ENCODE measurements around the gene MDH1B.
A peak's percentile ranks its signal among the peaks of the same experiment; 100 is the strongest.
"Not testable (repeated sequence)": the region's sequence is repeated elsewhere in the genome, so short reads cannot be mapped to it uniquely, and the experiment has no call there.

Gene MDH1B

DNA sequence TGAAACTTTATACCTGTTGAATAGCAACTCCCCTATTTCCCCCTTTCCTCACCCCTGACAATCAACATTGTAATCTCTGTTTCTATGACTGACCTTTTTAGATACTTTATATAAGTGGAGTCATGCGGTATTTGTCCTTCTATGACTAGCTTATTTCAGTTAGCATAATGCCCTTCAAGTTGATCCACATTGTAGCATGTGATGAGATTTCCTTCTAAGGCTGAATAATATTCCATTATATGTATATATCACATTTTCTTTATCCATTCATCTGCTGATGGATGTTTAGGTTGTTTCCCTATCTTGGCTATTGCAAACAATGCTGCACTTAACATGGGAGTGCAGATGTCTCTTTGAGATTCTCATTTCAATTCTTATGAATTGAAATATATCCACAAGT, 9.7 kb upstream of the MDH1B start:
- no peak for DNase-seq (ENCODE audit: low read depth in 1 of 2, low spot score in 1 of 2)

DNA sequence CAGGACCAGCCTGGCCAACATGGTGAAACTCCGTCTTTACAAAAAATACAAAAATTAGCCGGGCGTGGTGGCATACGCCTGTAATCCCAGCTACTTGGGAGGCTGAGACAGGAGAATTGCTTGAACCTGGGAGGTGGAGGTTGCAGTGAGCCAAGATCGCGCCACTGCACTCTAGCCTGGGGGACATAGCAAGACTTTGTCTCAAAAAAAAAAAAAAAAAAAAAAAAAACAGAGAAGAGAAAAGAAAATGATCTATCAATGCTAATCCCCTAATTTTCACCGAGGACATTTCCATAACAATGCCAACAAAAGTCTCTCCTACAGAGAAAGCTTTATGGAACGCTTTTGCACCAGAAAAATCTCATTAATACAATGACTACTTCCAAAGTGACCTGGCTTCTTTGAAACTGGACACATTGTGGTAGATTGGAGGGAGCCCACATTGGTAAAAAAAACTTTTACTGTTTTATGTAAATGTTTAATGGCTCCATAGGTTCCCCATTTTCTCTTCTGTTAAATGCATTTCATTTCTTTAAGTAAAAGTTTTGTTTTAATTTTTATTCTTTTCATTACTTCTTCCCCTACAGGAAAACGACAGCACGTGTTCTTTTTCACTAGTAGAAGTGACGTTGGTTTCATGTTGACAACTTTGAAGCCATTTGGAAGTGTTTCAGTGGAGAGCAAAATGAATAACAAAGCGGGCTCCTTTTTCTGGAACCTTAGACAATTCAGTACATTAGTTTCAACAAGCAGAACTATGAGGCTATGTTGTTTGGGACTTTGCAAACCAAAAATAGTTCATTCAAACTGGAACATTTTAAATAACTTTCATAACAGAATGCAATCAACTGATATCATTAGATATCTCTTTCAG, 1.2 kb upstream of the MDH1B start:
- no peak for DNase-seq (ENCODE audit: low read depth in 1 of 2, low spot score in 1 of 2)

DNA sequence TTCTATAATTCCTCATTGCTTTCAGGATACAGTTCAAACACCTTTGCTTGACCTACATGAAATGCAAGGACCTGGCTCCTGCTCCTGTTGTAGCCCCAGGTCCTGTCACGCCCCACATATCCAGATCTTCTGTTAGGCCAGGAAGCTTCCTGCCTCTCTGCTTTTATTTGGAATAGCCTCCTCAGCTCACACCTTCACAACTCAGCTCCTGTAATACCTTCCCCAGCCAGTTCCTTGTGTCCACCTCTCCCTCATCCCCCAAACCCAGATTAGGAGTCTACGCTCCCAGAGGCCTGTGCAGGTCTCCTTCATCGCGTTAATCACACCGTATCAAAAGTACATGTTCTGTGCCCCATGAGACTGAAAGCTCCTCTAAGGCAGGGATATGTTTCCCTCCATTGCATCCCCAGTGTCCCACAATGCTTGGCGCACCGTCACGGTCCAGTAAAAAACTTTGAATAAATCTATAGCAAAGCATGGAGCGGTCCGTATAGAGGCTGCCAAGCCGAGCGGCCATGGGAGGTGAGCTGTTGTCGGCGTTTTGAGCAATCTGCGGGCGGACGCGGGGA, 371 bp downstream of the MDH1B start:
- DNase-seq (ENCODE audit: low read depth in 1 of 2, low spot score in 1 of 2): no peak

DNA sequence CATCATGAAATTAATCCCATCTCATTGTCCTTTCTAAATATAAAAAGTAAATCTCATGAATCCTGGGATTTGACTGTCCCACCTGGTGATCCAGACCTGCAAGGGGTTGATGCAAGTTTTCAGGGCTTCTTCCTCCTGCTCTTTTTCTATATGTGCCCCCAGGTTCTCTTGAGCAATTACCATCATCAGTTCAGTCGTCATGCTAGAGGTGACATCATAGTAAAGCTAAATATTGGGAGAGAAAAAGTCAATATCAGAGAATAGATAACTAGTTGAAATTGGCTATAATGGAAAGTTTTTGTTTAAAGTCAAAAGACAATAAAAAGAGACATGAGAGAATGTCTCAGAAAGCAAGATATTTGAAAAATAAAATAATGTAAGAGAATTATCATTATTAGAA, 8.3 kb downstream of the MDH1B start:
- DNase-seq (ENCODE audit: low read depth in 1 of 2, low spot score in 1 of 2): no peak

DNA sequence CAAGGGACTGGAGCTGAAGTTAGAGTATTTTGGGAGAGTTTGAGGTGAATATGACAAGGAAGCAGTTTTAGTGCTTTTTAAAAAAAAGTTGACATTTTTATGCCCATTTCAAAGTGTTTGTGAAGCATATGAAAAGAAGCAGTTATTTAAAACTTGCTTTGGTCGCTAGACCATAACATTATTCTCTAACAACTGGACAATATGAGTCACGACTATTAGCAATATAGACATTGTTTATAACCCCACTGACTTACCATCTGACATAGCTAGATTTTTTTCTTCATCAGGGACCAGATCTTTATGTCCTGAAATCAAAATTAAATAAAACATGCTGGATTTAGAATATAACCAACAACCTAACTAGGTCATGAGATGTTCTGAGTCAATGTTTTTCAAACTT, 24.3 kb downstream of the MDH1B start:
- no peak for DNase-seq (ENCODE audit: low read depth in 1 of 2, low spot score in 1 of 2)

DNA sequence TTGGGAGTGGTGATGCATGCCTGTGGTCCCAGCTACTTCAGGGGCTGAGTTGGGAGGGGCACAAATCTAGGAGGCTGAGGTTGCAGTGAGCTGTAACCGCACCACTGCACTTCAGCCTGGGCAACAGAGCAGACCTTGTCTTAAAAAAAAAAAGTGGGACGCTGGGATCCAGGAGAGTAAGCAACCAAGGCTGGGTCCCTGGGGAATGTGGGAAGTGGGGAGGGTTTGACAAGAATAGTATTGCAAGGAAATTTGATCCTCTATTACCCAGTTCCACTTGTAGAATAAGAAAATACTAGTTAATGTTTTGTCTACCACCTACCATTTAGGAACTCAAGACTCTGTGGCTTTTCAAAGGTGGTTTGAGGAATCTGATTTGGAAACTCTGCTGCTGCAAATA, 25.9 kb downstream of the MDH1B start:
- no peak for DNase-seq (ENCODE audit: low read depth in 1 of 2, low spot score in 1 of 2)

DNA sequence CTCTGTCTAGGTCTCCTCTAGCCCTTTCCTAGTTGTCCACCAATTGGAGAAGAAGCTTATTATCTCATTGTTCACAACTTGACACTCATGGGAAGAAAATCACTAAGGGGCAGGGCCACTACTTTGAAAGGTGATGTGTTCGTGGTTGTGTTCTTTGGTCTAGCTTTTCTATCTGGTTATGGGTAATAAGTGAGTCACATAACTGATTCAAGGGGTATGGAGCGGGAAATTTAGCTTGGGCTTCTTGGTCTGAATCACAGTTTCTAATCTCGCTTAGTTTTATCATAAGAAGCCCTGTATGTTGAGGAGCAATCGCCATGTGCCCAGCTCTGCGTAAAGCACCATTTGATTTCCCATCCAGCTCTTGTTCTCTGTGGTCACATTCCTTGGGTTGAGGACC, 28.2 kb downstream of the MDH1B start:
- peak in 1 of 2 donors; percentile 0 for DNase-seq (ENCODE audit: low read depth in 1 of 2, low spot score in 1 of 2)

DNA sequence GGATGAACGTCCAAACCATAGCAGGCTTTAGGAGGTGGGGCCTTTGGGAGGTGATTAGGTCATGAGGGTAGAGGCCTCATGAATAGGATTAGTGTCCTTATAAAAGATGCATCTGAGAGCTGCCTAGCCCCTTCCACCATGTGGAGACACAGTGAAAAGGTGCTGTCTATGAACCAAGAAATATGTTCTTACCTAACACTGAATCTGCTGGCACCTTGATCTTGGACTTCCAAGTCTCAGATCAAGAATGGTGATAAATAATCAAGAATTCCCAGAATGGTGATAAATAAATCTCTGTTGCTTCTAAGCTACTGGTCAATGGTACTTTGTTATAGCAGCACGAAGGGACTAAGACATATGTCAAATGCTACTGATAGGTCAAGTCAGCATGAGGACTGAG, 31.8 kb downstream of the MDH1B start:
- no peak for DNase-seq (ENCODE audit: low read depth in 1 of 2, low spot score in 1 of 2)

DNA sequence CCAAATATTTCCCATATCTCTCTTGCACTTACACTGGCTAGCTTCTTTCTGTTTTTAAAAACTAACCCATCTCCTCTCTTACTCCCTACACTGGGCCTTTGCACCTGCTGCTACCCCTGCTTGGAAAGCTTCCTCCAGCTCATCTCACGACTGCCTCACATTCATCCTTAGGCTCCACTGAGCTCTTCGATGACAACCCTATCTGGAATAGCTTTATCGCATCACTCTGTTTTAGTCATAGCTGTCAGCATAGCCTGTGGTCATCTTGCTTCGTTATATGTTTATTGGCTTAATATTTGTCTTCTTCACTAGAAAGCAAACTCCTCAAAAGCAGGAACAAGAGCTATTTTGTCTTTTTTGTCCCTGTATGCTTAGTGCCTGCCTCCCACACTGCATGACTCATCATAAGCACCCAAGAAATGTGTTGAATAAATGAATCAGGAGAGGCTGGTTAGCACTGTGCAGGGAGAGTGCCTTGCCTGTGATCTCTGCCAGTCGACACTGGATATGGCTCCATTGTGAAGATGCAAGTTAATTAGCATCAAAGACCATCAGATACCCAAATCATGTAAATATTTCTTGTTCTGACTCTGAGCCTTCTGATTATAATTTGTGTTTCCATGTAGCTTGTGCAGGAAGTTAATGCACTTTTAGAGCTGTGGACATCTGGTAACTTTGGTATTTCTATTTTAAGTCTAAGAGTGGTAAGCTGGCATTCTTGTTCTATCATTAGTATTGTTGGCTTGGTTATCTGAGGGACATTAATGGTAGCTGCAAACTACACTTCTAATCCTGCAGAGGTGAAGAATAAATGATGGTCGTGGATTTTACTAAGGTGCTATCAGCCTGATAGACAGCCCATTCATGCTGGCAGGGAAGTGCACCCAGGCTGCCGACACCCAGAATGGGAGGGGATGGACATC, 36.6 kb downstream of the MDH1B start:
- no peak for DNase-seq (ENCODE audit: low read depth in 1 of 2, low spot score in 1 of 2)

DNA sequence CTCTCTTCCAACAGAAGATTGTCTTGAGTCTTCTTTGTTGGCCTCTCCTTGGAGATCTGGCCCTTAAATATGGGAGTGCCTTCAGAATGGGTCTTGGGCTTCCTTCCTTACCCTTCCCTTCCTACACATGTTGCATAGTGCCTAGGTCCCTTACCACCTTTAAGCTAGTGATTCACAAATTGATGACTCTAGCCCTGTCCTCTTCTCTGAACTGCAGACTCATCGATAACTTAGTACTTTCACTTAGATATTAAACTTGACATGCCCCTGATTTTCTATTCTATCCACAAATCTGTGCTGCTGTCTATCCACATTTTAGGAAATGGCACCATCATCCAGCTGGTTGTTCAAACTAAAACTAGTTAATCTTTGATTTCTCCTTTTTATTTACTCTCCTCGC, 37.8 kb downstream of the MDH1B start:
- no peak for DNase-seq (ENCODE audit: low read depth in 1 of 2, low spot score in 1 of 2)

DNA sequence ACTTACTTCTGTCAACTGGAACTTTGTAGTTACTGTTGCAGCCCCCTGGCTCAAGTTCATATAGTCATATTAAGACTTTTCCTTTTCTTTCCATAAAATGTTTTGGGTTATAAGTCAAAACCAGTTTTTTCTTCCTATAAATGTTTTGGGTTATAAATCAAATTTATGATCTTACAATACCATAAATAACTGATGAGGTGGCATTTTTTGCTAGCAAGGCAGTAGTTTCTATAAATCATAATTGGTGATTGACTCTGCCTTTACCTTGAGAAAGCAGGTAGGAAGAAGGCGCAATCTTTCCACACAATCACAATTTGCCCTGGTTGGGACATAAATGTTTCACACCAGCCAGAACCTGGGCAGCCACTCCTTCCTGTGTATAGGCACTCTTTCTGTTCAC, 41.8 kb downstream of the MDH1B start:
- DNase-seq (ENCODE audit: low read depth in 1 of 2, low spot score in 1 of 2): no peak

DNA sequence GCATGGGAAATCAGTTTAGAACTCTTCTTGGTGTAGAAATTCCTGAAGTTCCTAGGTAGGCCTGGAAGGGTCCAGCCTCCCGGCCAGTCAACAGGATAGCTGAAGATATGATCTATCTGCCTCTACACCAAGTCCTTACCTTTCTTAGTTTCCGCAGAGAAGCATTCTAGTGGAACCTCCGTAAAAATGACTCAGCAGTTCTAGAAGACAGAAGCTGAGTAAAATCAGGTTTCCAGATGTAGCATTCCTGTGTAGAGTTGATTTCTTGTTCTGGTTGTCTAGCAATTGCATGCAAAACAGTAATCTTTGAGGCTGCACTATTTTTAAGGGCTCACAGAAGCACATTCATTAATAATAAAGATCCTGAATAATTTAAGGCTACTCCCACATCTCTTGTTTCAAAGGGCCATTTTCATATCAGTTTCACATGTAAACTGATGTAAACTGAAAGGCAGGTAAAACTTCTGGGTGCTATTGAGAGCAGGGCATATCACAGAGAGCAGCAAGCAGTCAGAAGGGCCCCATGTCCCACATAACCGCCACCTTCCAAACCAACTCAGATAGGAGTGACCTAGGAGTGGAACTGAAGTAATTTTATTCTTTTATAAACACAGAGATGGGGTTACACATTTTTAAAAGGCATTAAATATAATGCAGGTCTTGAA, 43.7 kb downstream of the MDH1B start:
- DNase-seq (ENCODE audit: low read depth in 1 of 2, low spot score in 1 of 2): no peak

DNA sequence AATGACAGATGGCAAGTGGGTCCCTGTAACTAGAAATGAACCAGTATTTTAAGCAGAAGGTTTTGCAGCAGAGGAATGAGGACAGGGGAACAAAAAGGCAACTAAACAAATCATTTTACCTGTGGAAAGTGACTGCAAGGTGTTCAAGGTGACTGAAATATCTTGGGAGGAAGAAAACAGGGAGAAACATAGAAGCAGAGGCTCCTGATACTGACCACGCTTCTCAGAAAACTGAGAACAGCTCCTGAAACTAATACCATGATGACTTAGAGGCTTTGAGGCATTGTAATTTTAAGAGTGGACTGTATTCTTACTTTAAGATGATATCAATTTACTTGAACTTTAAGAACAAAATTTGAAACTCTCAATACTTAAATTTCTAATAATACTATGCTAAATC, 46.8 kb downstream of the MDH1B start, which contains the start of gene DYTN:
TSS of gene DYTN (minus strand) at position 101 of the 400 bp plus-strand sequence. CDS start 117 bp downstream, outside the sequence.
- DNase-seq (ENCODE audit: low read depth in 1 of 2, low spot score in 1 of 2): no peak

DNA sequence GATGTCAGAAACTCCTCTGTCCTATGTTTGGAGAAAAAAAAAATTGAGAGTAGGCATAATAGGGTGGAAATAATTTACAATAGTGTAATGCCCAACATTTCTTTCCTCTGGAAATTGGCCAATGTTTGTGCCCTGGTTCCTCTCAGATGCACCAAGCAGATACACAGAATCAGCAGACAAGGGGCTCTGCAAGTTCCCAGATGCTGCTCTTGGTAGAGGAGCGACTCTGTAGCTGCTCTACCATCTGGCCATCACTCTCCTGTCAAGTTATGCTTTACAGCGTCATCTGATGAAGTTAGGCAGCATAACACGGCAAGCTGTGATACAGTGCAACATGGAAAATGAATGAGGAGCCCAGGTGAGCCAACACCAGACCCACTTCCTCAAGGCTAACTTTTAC, 48.5 kb downstream of the MDH1B start:
- no peak for DNase-seq (ENCODE audit: low read depth in 1 of 2, low spot score in 1 of 2)

DNA sequence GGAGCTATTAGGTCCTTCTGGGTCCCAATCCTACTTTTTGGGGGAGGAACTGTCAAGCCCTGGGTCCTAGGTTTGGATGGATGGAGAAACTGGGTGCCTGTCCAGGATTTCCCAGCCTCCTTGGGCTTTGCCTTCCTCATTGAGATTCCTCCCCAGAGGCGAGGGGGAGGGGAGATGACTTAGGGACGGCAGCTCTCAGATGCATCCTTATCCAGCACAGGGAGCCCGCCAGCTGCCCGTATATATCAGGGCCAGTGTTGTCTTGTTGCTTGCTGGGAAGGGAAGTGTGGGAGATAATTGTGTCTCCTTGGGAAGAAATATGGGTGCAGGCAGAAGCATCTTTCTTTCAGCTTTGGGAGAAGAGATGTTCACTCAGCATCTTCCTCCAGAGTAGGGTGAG, 49.9 kb downstream of the MDH1B start:
- not testable (repeated sequence) for DNase-seq (ENCODE audit: low read depth in 1 of 2, low spot score in 1 of 2)

DNA sequence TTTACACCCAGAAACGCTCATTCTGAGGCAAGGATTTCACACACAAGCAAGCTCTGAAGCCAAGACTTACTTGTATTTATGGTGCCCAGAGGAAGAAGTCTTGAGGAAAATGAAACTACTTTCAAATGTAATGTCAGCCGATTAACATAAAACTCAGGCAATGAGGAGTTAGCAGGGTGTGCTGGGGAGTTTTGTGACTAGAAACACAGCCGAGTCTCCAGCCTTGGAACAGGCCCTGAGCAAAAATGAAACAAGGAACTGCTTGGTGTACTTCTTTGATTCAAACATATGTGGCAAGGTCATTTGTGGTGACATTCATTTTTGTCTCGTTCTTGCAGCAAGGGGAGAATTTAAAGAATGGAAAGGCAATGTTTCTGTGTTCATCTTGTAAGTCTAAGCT, 51.4 kb downstream of the MDH1B start:
- no peak for DNase-seq (ENCODE audit: low read depth in 1 of 2, low spot score in 1 of 2)

DNA sequence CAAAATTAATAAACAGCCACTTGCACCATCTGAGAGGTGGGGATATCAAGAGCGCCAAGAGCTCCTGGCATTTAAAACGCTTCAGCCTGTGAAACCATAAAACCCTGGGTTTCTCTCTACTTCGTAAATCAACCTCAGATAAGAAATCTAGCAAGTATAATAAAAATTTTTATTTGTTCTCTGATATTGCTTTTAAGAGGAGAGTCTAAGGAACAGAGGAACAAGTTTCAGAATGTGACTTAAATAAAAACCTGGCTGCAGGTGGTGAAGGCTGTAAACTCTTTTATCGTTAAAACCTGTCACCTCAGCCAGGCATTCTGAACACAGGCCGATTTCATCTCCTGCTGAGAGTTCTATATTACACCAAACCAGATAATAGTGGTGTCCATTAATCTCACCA, 56.8 kb downstream of the MDH1B start:
- no peak for DNase-seq (ENCODE audit: low read depth in 1 of 2, low spot score in 1 of 2)

DNA sequence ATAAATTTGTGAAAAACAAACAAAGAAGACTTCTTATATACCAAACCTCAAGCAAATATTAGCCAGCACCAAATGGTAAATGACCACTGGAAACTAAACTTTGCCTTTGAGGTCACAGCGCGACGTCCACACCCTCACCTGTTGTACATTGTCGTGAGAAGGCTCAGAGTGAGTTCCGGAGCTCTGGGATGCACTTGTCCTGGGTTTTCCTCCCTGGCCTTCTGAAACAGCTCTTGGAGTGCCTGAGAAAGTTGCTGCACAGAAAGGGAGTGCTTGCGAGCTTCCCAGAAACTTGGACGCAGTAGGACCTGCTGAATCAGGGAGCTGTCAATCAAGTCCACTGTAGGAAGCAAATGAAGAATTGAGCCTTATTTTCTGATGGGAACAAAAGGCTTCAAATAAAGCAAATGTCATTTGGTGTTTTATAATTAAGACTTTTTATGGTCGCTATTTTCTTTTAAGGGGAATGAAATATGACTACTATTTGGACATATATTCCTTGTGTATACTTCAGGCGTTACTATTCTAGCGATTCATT, 57.9 kb downstream of the MDH1B start:
- no peak for DNase-seq (ENCODE audit: low read depth in 1 of 2, low spot score in 1 of 2)

DNA sequence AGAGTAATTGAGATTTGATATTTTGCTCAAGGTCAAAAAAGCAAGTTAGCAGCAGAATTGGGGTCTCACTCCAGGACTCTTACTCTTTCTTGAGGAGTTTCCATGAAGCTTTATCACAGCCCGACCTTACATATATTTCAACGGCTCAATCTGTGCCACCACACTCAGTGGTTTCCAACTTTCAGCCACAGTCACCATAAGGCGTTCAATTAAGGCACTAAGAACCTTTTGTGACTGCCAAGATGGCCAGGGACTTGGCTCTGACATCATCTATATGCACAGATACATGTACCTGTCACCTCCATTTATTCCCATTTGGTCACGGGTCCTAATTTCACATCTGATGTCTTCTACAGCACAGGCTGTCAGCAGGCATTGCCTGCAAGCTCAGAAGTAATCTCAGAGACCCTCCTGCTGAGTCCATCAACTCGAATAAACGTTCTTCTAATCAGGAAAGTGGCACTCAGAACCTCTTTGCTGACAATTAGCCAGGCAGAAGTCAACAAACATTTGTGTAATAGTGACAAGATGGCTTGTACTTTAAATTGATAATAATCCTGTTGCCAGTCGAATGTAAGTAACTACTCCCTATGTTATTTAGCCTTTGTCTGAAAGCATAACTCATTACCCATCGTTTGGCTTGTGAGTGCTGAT, 63.0 kb downstream of the MDH1B start:
- no peak for DNase-seq (ENCODE audit: low read depth in 1 of 2, low spot score in 1 of 2)

DNA sequence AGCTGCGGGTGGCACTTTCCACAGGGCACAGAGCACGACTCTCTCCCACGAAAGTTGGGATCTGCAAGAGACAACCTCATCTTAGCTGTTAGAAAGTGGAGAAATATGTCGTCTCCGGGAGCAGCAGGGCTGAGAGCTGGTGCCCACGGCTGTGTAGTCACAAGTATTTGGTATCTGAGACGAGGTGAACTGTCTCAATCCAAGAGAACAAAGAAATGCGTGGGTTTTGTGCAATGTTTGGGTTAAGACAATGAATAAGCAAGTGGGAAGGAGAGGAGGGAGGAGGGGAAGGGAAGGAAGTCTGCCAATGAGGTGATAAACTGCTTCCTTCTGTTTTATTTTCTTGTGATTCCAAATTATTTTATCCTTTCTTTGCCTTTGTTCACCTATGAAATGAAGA, 65.0 kb downstream of the MDH1B start:
- no peak for DNase-seq (ENCODE audit: low read depth in 1 of 2, low spot score in 1 of 2)

Data from activated CD4-positive, alpha-beta T cell treated with anti-CD3 and anti-CD28 coated beads, Interleukin-2, amount 50 U/mL, for 24 hours (primary cell).